GM23338 (cell line): ENCODE results near the gene C9orf85.

ENCODE experiments used
- EZH2 ChIP-seq: fragments of 200-600 bp; sonication (generic); IDR thresholded peaks from one replicate; pipeline ENCODE4 v1.8.0; 2017; ENCODE audit warnings: antibody characterized with exemption, mild to moderate bottlenecking, low read depth; ENCODE audit not compliant: unreplicated experiment
- JUNB ChIP-seq: IDR thresholded peaks from one replicate; pipeline ENCODE4 v1.6.1; 2016; ENCODE audit warnings: antibody characterized with exemption; ENCODE audit not compliant: unreplicated experiment
- POLR2AphosphoS5 ChIP-seq: IDR thresholded peaks from 2 replicates; pipeline ENCODE4 v1.6.1; 2016; ENCODE audit warnings: antibody characterized with exemption, low read depth
- STAT1 ChIP-seq: IDR thresholded peaks from one replicate; pipeline ENCODE4 v1.6.1; 2016; ENCODE audit warnings: antibody characterized with exemption; ENCODE audit not compliant: unreplicated experiment
- ZNF114 ChIP-seq: fragments of 250-450 bp; sonication (Bioruptor Pico); IDR thresholded peaks from 2 replicates; pipeline ENCODE4 v1.5.0; 2020; ENCODE audit warnings: mild to moderate bottlenecking, moderate library complexity
- TF ChIP-seq, protein P1 (sequence below), 2 experiments: fragments of 200-600 bp in 1 of 2; sonication (generic) in 1 of 2; conservative IDR thresholded peaks; 2 replicates each; pipeline versions ENCODE4 v1.5.1 to v1.6.1; 2016 to 2017; ENCODE audit warnings: antibody characterized with exemption in 2 of 2, low read depth in 2 of 2, mild to moderate bottlenecking in 2 of 2, moderate library complexity in 1 of 2
- TF ChIP-seq, protein P2 (sequence below): IDR thresholded peaks from one replicate; pipeline ENCODE4 v1.6.1; 2018; ENCODE audit warnings: antibody characterized with exemption; ENCODE audit not compliant: unreplicated experiment

DNA sequence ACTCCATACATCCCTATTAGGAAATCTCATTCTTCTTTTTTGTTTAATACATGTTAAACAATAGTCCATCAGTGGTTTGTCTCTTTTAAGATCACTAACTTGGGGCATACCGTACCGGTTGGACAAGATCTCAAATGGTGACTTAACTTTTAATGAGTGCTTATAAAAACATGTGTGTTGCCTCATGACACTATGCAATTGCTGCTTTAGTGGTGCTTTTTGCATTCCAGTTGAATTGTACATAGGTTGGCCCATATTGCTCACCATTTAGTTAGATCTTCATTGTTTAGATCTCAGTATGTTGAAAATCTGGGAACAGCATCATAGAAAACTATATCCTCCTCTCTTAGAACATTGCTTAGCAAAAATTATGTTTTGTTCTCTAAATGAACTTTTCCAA is 17.8 kb downstream of the C9orf85 start:
- TF ChIP-seq, protein P1, sequence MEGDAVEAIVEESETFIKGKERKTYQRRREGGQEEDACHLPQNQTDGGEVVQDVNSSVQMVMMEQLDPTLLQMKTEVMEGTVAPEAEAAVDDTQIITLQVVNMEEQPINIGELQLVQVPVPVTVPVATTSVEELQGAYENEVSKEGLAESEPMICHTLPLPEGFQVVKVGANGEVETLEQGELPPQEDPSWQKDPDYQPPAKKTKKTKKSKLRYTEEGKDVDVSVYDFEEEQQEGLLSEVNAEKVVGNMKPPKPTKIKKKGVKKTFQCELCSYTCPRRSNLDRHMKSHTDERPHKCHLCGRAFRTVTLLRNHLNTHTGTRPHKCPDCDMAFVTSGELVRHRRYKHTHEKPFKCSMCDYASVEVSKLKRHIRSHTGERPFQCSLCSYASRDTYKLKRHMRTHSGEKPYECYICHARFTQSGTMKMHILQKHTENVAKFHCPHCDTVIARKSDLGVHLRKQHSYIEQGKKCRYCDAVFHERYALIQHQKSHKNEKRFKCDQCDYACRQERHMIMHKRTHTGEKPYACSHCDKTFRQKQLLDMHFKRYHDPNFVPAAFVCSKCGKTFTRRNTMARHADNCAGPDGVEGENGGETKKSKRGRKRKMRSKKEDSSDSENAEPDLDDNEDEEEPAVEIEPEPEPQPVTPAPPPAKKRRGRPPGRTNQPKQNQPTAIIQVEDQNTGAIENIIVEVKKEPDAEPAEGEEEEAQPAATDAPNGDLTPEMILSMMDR (conservative IDR thresholded peaks at IDR 0.05; ENCODE audit: low read depth in 2 of 2): no peak
- TF ChIP-seq JUNB: no peak
- no peak for TF ChIP-seq EZH2
- no peak for TF ChIP-seq POLR2AphosphoS5
- TF ChIP-seq, protein P2, sequence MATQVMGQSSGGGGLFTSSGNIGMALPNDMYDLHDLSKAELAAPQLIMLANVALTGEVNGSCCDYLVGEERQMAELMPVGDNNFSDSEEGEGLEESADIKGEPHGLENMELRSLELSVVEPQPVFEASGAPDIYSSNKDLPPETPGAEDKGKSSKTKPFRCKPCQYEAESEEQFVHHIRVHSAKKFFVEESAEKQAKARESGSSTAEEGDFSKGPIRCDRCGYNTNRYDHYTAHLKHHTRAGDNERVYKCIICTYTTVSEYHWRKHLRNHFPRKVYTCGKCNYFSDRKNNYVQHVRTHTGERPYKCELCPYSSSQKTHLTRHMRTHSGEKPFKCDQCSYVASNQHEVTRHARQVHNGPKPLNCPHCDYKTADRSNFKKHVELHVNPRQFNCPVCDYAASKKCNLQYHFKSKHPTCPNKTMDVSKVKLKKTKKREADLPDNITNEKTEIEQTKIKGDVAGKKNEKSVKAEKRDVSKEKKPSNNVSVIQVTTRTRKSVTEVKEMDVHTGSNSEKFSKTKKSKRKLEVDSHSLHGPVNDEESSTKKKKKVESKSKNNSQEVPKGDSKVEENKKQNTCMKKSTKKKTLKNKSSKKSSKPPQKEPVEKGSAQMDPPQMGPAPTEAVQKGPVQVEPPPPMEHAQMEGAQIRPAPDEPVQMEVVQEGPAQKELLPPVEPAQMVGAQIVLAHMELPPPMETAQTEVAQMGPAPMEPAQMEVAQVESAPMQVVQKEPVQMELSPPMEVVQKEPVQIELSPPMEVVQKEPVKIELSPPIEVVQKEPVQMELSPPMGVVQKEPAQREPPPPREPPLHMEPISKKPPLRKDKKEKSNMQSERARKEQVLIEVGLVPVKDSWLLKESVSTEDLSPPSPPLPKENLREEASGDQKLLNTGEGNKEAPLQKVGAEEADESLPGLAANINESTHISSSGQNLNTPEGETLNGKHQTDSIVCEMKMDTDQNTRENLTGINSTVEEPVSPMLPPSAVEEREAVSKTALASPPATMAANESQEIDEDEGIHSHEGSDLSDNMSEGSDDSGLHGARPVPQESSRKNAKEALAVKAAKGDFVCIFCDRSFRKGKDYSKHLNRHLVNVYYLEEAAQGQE: no peak
- no peak for TF ChIP-seq ZNF114 (CRISPR knock-in tag)
- TF ChIP-seq STAT1: no peak
